Measurements from ENCODE around the gene BPIFB2. TPM values are rescaled to one million over a fixed set of nuclear protein-coding genes. Genes with fewer than 3 reads are reported as not detected.

The BPIFB2 gene
- total and polyA plus RNA-seq, 4 donors = 0.33 to 3.7 (median 1.5) TPM

- Histone ChIP-seq H3K4me1 (ENCODE audit: control insufficient read depth in 4 of 4, insufficient read depth in 4 of 4, low read length in 3 of 4) (no peaks in the 10 kb centered on the region), H3K27me3 (ENCODE audit: control insufficient read depth in 4 of 4, insufficient read depth in 4 of 4, low read length in 3 of 4) (no peaks in the 10 kb centered on the region), H3K36me3 (ENCODE audit: control insufficient read depth in 4 of 4, insufficient read depth in 3 of 4, low read depth in 1 of 4, low read length in 3 of 4) (no peaks in the 10 kb centered on the region), H3K4me3 (ENCODE audit: low read depth in 1 of 3, low read length in 3 of 3) (no peak overlapping the region), H3K9me3 (ENCODE audit: control insufficient read depth in 4 of 4, low read length in 3 of 4) (peaks cover 2 to 13% (median 6%) of the 10 kb centered on the region in 4 donors), H3K9ac (ENCODE audit: low read depth in 1 of 2, low read length in 2 of 2) (no peak overlapping the region), H3K27ac (ENCODE audit: low read depth in 1 of 2, low read length in 2 of 2) (no peak overlapping the region)
- TF ChIP-seq GABPA (IDR thresholded peaks at IDR 0.05 in 1 of 2, conservative IDR thresholded peaks at IDR 0.05 in 1 of 2) (no peak), TAF1 (conservative IDR thresholded peaks at IDR 0.05) (no peak), RAD21 (IDR thresholded peaks at IDR 0.05) (no peak), SP1 (IDR thresholded peaks at IDR 0.05) (no peak), FOXA1 (IDR thresholded peaks at IDR 0.05) (no peak), EGR1 (IDR thresholded peaks at IDR 0.05; ENCODE audit: low read depth in 2 of 2) (no peak), MAX (IDR thresholded peaks at IDR 0.05) (no peak), NR2F2 (IDR thresholded peaks at IDR 0.05) (no peak), JUND (IDR thresholded peaks at IDR 0.05) (no peak), FOXA2 (IDR thresholded peaks at IDR 0.05) (no peak), REST (IDR thresholded peaks at IDR 0.05) (no peak), HNF4A (conservative IDR thresholded peaks at IDR 0.05) (no peak), ATF3 (IDR thresholded peaks at IDR 0.05) (no peak)
- no peak for DNase-seq (ENCODE audit: low spot score)
These were observed 47.3 kb upstream of the BPIFB2 start for GRCh38 chr20:32960222-32960518.

DNA sequence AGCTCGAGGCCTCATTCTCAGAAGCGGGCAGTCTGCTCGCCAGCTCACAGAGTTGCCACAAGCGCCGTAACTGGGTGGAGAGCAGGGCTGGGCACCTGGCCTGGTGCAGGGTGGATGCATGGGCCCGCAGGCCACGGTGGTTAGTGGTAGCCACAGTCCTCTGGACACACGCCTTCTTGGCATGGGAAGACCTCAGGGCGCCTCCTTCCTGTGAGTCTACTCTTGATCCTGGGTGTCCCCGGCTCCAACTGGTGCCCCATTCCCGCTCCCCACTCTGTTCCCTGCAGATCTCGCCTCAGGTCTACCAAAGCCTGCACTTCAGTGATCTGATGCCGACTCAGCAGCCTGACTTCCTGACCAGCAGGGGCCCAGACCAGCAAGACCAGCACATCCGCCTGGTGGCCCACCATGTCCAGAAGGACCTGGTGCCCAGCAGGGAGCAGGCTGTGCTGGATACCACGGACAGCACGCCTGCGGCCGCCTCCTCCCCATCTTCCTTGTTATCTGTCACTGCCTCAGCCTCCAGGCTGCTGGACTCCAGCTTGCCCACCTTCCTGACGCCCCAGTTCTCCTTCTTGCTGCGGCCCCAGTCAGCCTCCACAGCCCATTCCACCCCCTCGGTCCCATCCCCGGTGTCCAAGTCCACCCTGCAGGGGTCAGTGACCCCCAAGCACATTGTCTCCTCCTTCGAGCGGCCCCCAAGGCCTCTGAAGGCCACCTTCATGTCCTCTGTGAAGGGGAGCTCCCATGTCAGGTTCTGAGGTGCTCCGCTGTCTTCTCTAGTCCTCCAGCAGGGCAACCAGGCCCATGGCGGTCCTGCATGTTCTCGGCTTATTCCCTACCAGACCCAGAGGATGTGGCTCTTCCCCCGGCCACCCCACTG lies 46.4 kb upstream of the BPIFB2 start:
- no peaks in the 10 kb centered on the region for H3K36me3 ChIP-seq (ENCODE audit: control insufficient read depth in 4 of 4, insufficient read depth in 3 of 4, low read depth in 1 of 4, low read length in 3 of 4)
- WGBS = 89% methylated on average over 28 of the region's 28 CpGs
- no peak overlapping the region for H3K4me3 ChIP-seq (ENCODE audit: low read depth in 1 of 3, low read length in 3 of 3)
- no peak overlapping the region for H3K9ac ChIP-seq (ENCODE audit: low read depth in 1 of 2, low read length in 2 of 2)
- no peaks in the 10 kb centered on the region for H3K4me1 ChIP-seq (ENCODE audit: control insufficient read depth in 4 of 4, insufficient read depth in 4 of 4, low read length in 3 of 4)
- peaks cover 2 to 13% (median 4%) of the 10 kb centered on the region in 4 donors for H3K9me3 ChIP-seq (ENCODE audit: control insufficient read depth in 4 of 4, low read length in 3 of 4)
- TF ChIP-seq RAD21 (IDR thresholded peaks at IDR 0.05) (no peak), FOXA2 (IDR thresholded peaks at IDR 0.05) (no peak), NR2F2 (IDR thresholded peaks at IDR 0.05) (no peak), GABPA (IDR thresholded peaks at IDR 0.05 in 1 of 2, conservative IDR thresholded peaks at IDR 0.05 in 1 of 2) (no peak)
- H3K27me3 ChIP-seq (ENCODE audit: control insufficient read depth in 4 of 4, insufficient read depth in 4 of 4, low read length in 3 of 4) = no peaks in the 10 kb centered on the region
- no peak for DNase-seq (ENCODE audit: low spot score)
- H3K27ac ChIP-seq (ENCODE audit: low read depth in 1 of 2, low read length in 2 of 2) = no peak overlapping the region

DNA sequence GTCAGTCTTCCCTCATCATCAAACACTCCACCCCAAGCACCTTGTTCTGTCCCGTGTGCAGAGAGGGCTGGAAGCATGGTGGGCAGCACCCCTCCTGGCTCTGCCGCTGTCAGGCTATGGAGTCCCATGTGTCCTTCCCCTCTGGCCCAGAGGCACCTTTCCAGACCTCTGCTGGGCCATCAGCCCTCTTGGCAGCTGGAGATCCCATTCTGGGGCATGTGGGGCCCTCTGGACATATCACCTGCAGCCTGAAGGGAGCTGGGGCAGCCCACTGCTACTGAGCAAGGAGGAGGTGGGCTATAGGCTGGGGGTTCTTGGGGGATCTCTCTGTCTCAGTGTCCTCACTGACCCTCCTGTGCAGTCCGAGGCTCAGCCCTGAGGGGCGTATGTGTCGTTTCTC lies 45.5 kb upstream of the BPIFB2 start:
- no peak for DNase-seq (ENCODE audit: low spot score)
- Histone ChIP-seq H3K27ac (ENCODE audit: low read depth in 1 of 2, low read length in 2 of 2) (no peak overlapping the region), H3K9ac (ENCODE audit: low read depth in 1 of 2, low read length in 2 of 2) (no peak overlapping the region), H3K9me3 (ENCODE audit: control insufficient read depth in 4 of 4, low read length in 3 of 4) (peaks cover 2 to 6% (median 4%) of the 10 kb centered on the region in 4 donors), H3K4me3 (ENCODE audit: low read depth in 1 of 3, low read length in 3 of 3) (no peak overlapping the region), H3K4me1 (ENCODE audit: control insufficient read depth in 4 of 4, insufficient read depth in 4 of 4, low read length in 3 of 4) (no peaks in the 10 kb centered on the region), H3K27me3 (ENCODE audit: control insufficient read depth in 4 of 4, insufficient read depth in 4 of 4, low read length in 3 of 4) (no peaks in the 10 kb centered on the region), H3K36me3 (ENCODE audit: control insufficient read depth in 4 of 4, insufficient read depth in 3 of 4, low read depth in 1 of 4, low read length in 3 of 4) (no peaks in the 10 kb centered on the region)
- WGBS = 87% methylated on average over 5 of the region's 5 CpGs
- no peak for TF ChIP-seq FOXA2 (IDR thresholded peaks at IDR 0.05)
- TF ChIP-seq JUND (IDR thresholded peaks at IDR 0.05) = no peak
- TF ChIP-seq RXRA (IDR thresholded peaks at IDR 0.05) = no peak
- no peak for TF ChIP-seq MAX (IDR thresholded peaks at IDR 0.05)
- TF ChIP-seq EGR1 (IDR thresholded peaks at IDR 0.05; ENCODE audit: low read depth in 2 of 2) = no peak
- no peak for TF ChIP-seq GABPA (IDR thresholded peaks at IDR 0.05 in 1 of 2, conservative IDR thresholded peaks at IDR 0.05 in 1 of 2)
- no peak for TF ChIP-seq TAF1 (conservative IDR thresholded peaks at IDR 0.05)
- TF ChIP-seq HNF4A (conservative IDR thresholded peaks at IDR 0.05) = no peak
- TF ChIP-seq RAD21 (IDR thresholded peaks at IDR 0.05) = no peak
- no peak for TF ChIP-seq REST (IDR thresholded peaks at IDR 0.05)
- TF ChIP-seq ATF3 (IDR thresholded peaks at IDR 0.05) = no peak
- no peak for TF ChIP-seq NR2F2 (IDR thresholded peaks at IDR 0.05)
- no peak for TF ChIP-seq YY1 (IDR thresholded peaks at IDR 0.05)
- TF ChIP-seq SP1 (IDR thresholded peaks at IDR 0.05) = no peak

Data from liver (tissue), 9 donors.